Left renal pelvis (tissue), 4 donors: ENCODE results near the gene IP6K2. TPM values are rescaled to one million over a fixed set of nuclear protein-coding genes. Genes with fewer than 3 reads are reported as not detected.
"Not testable (repeated sequence)": the region's sequence is repeated elsewhere in the genome, so short reads cannot be mapped to it uniquely, and the experiment has no call there.

Experiments
- DNase-seq, 4 donors: peaks; one replicate each; pipeline ENCODE4 v3.0.0-alpha.2; 2013; ENCODE audit warnings: low read depth in 4 of 4, low spot score in 3 of 4
- polyA plus RNA-seq, 4 donors: library from polyadenylated mRNA; unstranded; fragments of 120-200 nt; gene quantifications; one replicate each; pipeline ENCODE4 v1.2.1, GENCODE V29; 2013; ENCODE audit not compliant: insufficient read length in 4 of 4

IP6K2 gene
- polyA plus RNA-seq, 4 donors, result 159 to 304 (median 204) TPM

- DNase-seq, result not testable (repeated sequence)
Measured at GRCh38 chr3:48733752-48734518, 16.9 kb upstream of the IP6K2 start.

GRCh38 chr3:48727511-48727910, 10.5 kb upstream of the IP6K2 start:
- no peak for DNase-seq

GRCh38 chr3:48725185-48725855, 8.3 kb upstream of the IP6K2 start:
- DNase-seq, result not testable (repeated sequence)

GRCh38 chr3:48723725-48724124, 6.7 kb upstream of the IP6K2 start:
- DNase-seq, result no peak

DNA sequence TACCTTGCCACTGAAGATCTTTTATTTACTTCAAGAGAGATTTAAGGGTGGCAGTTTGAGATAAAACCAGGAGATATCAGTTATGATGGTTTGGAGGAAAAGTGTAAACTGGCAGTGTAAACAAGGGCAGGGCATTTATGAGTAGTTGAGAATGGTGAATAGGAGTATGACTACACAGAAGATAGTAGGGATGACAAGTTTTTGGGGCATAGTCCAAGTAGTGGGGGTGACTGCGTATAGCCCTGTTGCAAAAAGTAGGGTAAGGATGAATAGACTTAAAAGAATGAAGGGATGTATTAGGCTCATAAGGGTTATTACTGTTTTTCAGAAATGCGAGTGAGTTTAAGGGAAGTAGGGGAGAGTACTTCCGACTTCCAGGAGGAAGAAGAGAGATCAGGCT, 6.3 kb upstream of the IP6K2 start:
- DNase-seq, result not testable (repeated sequence)

GRCh38 chr3:48716508-48716981, 476 bp downstream of the IP6K2 start:
- DNase-seq, result no peak

DNA sequence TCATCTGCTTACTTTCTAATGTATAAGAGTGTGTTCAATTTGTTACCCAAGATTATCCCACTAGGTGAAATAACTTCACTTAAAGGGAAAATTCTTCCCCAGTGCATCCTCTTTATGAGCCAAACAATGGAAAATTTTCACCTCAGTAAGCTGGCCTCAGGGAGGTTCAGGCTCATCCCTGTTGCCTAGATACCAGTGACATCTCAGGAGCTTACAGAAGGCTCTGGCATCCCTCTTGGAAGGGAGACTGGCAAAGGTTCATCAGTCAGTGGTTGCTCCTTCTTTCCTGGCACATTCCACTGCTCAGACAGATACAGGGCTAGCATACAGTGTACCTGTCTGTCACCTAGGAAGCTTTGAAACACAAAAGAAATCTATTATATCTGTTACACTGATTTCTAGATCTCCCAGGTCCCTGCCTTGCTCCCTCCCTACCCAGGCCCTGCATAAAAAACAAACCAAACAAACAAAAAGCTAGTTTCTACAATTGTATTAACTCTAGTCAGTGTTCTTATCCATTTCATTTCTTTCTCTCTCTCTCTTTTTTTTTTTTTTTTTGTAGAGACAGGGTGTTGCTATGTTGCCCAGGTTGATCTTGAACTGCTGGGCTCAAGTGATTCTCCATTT, 1.7 kb downstream of the IP6K2 start:
- DNase-seq, result no peak

DNA sequence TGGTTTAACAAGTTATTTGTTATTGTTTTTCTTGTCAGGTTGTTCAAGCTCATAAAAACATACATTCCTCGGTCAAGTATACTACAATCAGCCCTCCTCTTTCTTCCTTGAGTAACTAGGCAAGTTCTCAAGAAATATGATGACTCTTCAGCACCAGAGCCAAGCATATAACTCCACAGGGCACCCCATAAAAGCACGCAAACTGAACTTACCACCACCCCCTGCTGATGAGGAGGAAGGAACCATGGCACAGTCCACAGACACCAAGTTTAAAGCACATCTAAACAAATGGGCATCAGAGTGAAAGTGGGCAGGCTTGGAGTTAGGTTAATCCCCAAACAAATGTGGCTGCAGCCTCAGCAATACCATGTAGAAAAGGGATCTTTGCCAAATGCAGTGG, 5.3 kb downstream of the IP6K2 start:
- no peak for DNase-seq

- DNase-seq, result no peak
Measured at GRCh38 chr3:48709051-48709461, 8.0 kb downstream of the IP6K2 start.

DNA sequence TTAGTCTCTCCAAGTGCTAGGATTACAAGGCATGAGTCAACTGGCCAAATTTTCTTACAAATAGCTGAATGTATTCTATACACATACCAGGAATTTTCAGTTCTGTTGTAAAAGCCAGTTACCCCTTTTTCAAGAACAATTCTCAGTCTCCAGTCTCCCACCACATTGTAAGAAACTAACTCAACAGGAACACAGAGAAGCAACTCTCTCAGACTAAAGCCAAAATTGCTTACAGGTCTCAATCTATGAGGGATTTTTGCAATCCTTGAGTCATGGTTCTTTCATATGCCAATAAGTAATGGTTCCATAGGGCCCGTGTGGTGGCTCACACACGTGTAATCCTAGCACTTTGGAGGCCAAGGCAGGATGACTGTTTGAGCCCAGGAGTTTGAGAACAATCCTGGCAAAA, 8.5 kb downstream of the IP6K2 start:
- DNase-seq, result no peak

DNA sequence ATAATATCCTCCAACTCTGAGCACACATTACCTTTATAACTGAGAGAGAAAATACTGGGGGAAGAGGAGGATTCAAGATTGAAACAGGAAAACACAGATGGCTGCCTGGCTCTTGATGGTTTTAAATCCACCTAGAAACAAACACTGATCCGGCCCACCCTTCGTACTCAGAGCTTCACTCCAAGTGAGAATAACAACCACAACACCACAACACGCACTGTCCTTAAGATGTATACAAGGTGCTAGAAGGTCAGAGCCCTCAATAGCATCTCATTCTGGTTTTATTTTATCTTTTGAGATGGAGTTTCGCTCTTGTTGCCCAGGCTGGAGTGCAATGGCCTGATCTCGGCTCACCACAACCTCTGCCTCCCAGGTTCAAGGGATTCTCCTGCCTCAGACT, 9.9 kb downstream of the IP6K2 start:
- DNase-seq, result no peak

GRCh38 chr3:48702320-48702920, 14.6 kb downstream of the IP6K2 start:
- DNase-seq, result no peak

- no peak for DNase-seq
Measured at GRCh38 chr3:48700731-48701405, 16.2 kb downstream of the IP6K2 start.

DNA sequence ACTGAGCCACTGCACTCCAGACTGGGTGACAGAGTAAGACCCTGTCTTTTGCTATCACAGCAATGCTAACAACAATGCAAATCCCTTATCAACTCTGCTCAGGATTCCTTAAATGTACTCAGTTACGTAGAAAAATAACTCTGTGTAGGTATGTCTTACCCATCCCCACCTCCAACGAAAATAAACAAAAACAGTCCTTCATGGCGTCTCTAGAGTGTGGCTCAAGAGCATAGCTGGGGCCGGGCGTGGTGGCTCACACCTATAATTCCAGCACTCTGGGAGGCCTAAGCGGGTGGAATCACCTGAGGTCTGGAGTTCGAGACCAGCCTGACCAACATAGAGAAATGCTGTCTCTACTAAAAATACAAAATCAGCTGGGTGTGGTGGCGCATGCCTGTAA, 18.1 kb downstream of the IP6K2 start:
- no peak for DNase-seq

- no peak for DNase-seq
Measured at GRCh38 chr3:48697952-48698351, 19.1 kb downstream of the IP6K2 start.

- no peak for DNase-seq
Measured at GRCh38 chr3:48696601-48697000, 20.4 kb downstream of the IP6K2 start.

DNA sequence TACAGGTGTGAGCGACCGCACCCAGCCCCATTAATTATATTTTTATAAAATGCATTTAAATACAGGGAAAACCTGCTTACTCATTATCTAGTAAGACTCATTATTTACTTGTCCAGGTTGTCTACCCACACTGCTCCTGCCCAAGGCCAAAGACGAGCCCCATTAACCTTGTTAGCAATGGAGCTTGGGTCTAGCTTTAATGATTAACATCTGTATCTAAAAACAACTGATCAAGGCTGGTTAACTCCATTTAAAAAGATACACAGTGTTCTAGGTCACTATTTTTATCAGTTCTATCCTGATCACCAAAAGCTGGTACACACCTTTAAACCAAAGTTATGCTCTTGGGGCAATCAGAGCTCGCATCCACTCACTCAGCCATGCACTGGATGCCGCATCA, 20.9 kb downstream of the IP6K2 start:
- no peak for DNase-seq

GRCh38 chr3:48695393-48695753, 21.6 kb downstream of the IP6K2 start:
- DNase-seq, result peak in 1 of 4 donors; percentile 27

- DNase-seq, result no peak
Measured at GRCh38 chr3:48694610-48695392, 22.2 kb downstream of the IP6K2 start.

GRCh38 chr3:48693826-48694225, 23.2 kb downstream of the IP6K2 start:
- no peak for DNase-seq
